ENCODE data around the gene CELA3A. TPM values are rescaled to one million over a fixed set of nuclear protein-coding genes. Genes with fewer than 3 reads are reported as not detected.

CELA3A gene
- polyA plus RNA-seq, 1 donor (not counting 4 experiments of a cell fraction or from before 2014, with no cell fraction given), result not detected

- FAIRE-seq, result no peak
- no peak for TF ChIP-seq EZH2 (IDR thresholded peaks at IDR 0.05; ENCODE audit: low read length)
- TF ChIP-seq CTCF (optimal IDR thresholded peaks at IDR 0.05 in 1 of 3, IDR thresholded peaks at IDR 0.05 in 1 of 3, conservative IDR thresholded peaks at IDR 0.05 in 1 of 3; ENCODE audit: extremely low read depth in 1 of 3, insufficient read depth in 2 of 3, low read length in 3 of 3), result no peak
- Histone ChIP-seq H3K9me3 (ENCODE audit: control insufficient read depth, low read depth, low read length) (no peaks in the 10 kb centered on the region), H3K36me3 (ENCODE audit: control insufficient read depth in 2 of 2, extremely low read depth in 1 of 2, insufficient read depth in 2 of 2, low read length in 2 of 2) (no peaks in the 10 kb centered on the region), H3K4me2 (ENCODE audit: control insufficient read depth, extremely low read depth, insufficient read depth, low read depth, low read length) (no peak overlapping the region), H3K79me2 (ENCODE audit: control insufficient read depth, insufficient read depth, low read length) (no peaks in the 10 kb centered on the region), H3K27ac (ENCODE audit: control insufficient read depth, insufficient read depth, low read length) (no peak overlapping the region), H3K4me1 (ENCODE audit: control insufficient read depth, extremely low read depth, insufficient read depth, low read length) (peaks cover 18% of the 10 kb centered on the region), H3K27me3 (ENCODE audit: control insufficient read depth, extremely low read depth, insufficient read depth, low read length) (no peaks in the 10 kb centered on the region), H3K4me3 (ENCODE audit: control insufficient read depth in 2 of 3, extremely low read depth in 1 of 3, insufficient read depth in 2 of 3, low read depth in 1 of 3, low read length in 3 of 3) (no peak overlapping the region), H3K9ac (ENCODE audit: control insufficient read depth, extremely low read depth, insufficient read depth, low read length) (no peak overlapping the region), H4K20me1 (ENCODE audit: control insufficient read depth, extremely low read depth, insufficient read depth, low read length) (no peaks in the 10 kb centered on the region), H2AFZ (ENCODE audit: control insufficient read depth, low read length) (no peak overlapping the region), H3K9me1 (ENCODE audit: control insufficient read depth, extremely low read depth, insufficient read depth, low read length) (peaks cover 2% of the 10 kb centered on the region)
- dilution Hi-C loops (cut with MboI; ENCODE audit: extremely low pct_ligation_motif_present, low sequenced_read_pairs), result no loop called here
- DNase-seq (ENCODE audit: low read depth, low spot score), result no peak
Measured at GRCh38 chr1:22021061-22021460, 19.6 kb downstream of the CELA3A start.

- Histone ChIP-seq H3K4me1 (ENCODE audit: control insufficient read depth, extremely low read depth, insufficient read depth, low read length) (peaks cover 11% of the 10 kb centered on the region), H2AFZ (ENCODE audit: control insufficient read depth, low read length) (peak overlapping the region; percentile 97), H3K27me3 (ENCODE audit: control insufficient read depth, extremely low read depth, insufficient read depth, low read length) (no peaks in the 10 kb centered on the region), H3K9me1 (ENCODE audit: control insufficient read depth, extremely low read depth, insufficient read depth, low read length) (no peaks in the 10 kb centered on the region), H3K9ac (ENCODE audit: control insufficient read depth, extremely low read depth, insufficient read depth, low read length) (peak overlapping the region; percentile 100), H4K20me1 (ENCODE audit: control insufficient read depth, extremely low read depth, insufficient read depth, low read length) (no peaks in the 10 kb centered on the region), H3K36me3 (ENCODE audit: control insufficient read depth in 2 of 2, extremely low read depth in 1 of 2, insufficient read depth in 2 of 2, low read length in 2 of 2) (no peaks in the 10 kb centered on the region), H3K79me2 (ENCODE audit: control insufficient read depth, insufficient read depth, low read length) (peaks cover 2% of the 10 kb centered on the region), H3K4me2 (ENCODE audit: control insufficient read depth, extremely low read depth, insufficient read depth, low read depth, low read length) (peak overlapping the region; percentile 82), H3K27ac (ENCODE audit: control insufficient read depth, insufficient read depth, low read length) (peak overlapping the region; percentile 99), H3K9me3 (ENCODE audit: control insufficient read depth, low read depth, low read length) (no peaks in the 10 kb centered on the region), H3K4me3 (ENCODE audit: control insufficient read depth in 2 of 3, extremely low read depth in 1 of 3, insufficient read depth in 2 of 3, low read depth in 1 of 3, low read length in 3 of 3) (peak overlapping the region; percentile 64 to 97 (median 97))
- dilution Hi-C loops (cut with MboI; ENCODE audit: extremely low pct_ligation_motif_present, low sequenced_read_pairs), result no loop called here
- FAIRE-seq (no peak), DNase-seq (ENCODE audit: low read depth, low spot score) (no peak)
- no peak for TF ChIP-seq EZH2 (IDR thresholded peaks at IDR 0.05; ENCODE audit: low read length)
- peak in 2 of 3 experiments; percentile 7 to 23 for TF ChIP-seq CTCF (optimal IDR thresholded peaks at IDR 0.05 in 1 of 3, IDR thresholded peaks at IDR 0.05 in 1 of 3, conservative IDR thresholded peaks at IDR 0.05 in 1 of 3; ENCODE audit: extremely low read depth in 1 of 3, insufficient read depth in 2 of 3, low read length in 3 of 3)
Measured at GRCh38 chr1:22024485-22025367, 23.3 kb downstream of the CELA3A start.

Measured in keratinocyte (primary cell).